ENCODE results near the gene HOXA3. TPM values are rescaled to one million over a fixed set of nuclear protein-coding genes. Genes with fewer than 3 reads are reported as not detected.

Gene HOXA3
- total and polyA plus RNA-seq, 8 donors, result 0.87 to 42.6 (median 5.0) TPM

GRCh38 chr7:27128034-27128433 is 24.3 kb downstream of the HOXA3 start:
- Histone ChIP-seq H3K27me3 (peaks cover 0 to 94% (median 56%) of the 10 kb centered on the region in 3 donors), H3K4me3 (no peak overlapping the region), H3K9me3 (no peaks in the 10 kb centered on the region), H3K36me3 (no peaks in the 10 kb centered on the region), H3K27ac (peak overlapping the region in 3 of 5 donors; percentile 83 to 99 (median 96)), H3K4me1 (peaks cover 0 to 81% (median 33%) of the 10 kb centered on the region in 4 donors)
- TF ChIP-seq CTCF (IDR thresholded peaks at IDR 0.05), result no peak
- no peak for TF ChIP-seq EP300 (IDR thresholded peaks at IDR 0.05)
- no peak for TF ChIP-seq POLR2A (IDR thresholded peaks at IDR 0.05)
- TF ChIP-seq POLR2AphosphoS5 (IDR thresholded peaks at IDR 0.05), result no peak
- intact Hi-C loops (cut with DNase I; ENCODE audit: low total_unique reads), result no loop called here
- WGBS, 5 donors, result 42 to 61% (median 55%) methylated on average over 2 of the region's 2 CpGs
- peak in 1 of 2 donors; percentile 86 for DNase-seq

GRCh38 chr7:27126596-27127327 is 25.6 kb downstream of the HOXA3 start:
- Histone ChIP-seq H3K27ac (peak overlapping the region in 4 of 5 donors; percentile 23 to 99 (median 95)), H3K27me3 (peaks cover 0 to 94% (median 68%) of the 10 kb centered on the region in 3 donors), H3K4me1 (peaks cover 7 to 81% (median 38%) of the 10 kb centered on the region in 4 donors), H3K36me3 (no peaks in the 10 kb centered on the region), H3K4me3 (no peak overlapping the region), H3K9me3 (no peaks in the 10 kb centered on the region)
- no peak for TF ChIP-seq POLR2AphosphoS5 (IDR thresholded peaks at IDR 0.05)
- TF ChIP-seq CTCF (IDR thresholded peaks at IDR 0.05), result no peak
- TF ChIP-seq EP300 (IDR thresholded peaks at IDR 0.05), result no peak
- TF ChIP-seq POLR2A (IDR thresholded peaks at IDR 0.05), result no peak
- DNase-seq, result no peak
- 33 to 65% (median 56%) methylated on average over 3 of the region's 3 CpGs for WGBS, 5 donors
- intact Hi-C loops (cut with DNase I; ENCODE audit: low total_unique reads), result no loop called here

- Histone ChIP-seq H3K4me1 (peaks cover 8 to 79% (median 39%) of the 10 kb centered on the region in 4 donors), H3K27ac (peak overlapping the region in 4 of 5 donors; percentile 92 to 99 (median 95))
- WGBS, 5 donors, result 44 to 67% (median 54%) methylated on average over 5 of the region's 5 CpGs
Measured at GRCh38 chr7:27125986-27126394, 26.4 kb downstream of the HOXA3 start.

GRCh38 chr7:27124902-27125689 is 27.3 kb downstream of the HOXA3 start:
- DNase-seq, result no peak
- no peak for TF ChIP-seq POLR2AphosphoS5 (IDR thresholded peaks at IDR 0.05)
- no peak for TF ChIP-seq POLR2A (IDR thresholded peaks at IDR 0.05)
- TF ChIP-seq CTCF (IDR thresholded peaks at IDR 0.05), result no peak
- TF ChIP-seq EP300 (IDR thresholded peaks at IDR 0.05), result no peak
- no peaks in the 10 kb centered on the region for H3K36me3 ChIP-seq
- peaks cover 0 to 88% (median 52%) of the 10 kb centered on the region in 3 donors for H3K27me3 ChIP-seq
- peaks cover 16 to 85% (median 47%) of the 10 kb centered on the region in 4 donors for H3K4me1 ChIP-seq
- H3K27ac ChIP-seq, result peak overlapping the region; percentile 42 to 99 (median 94)
- 69 to 81% (median 72%) methylated on average over 8 of the region's 8 CpGs for WGBS, 5 donors
- H3K4me3 ChIP-seq, result no peak overlapping the region
- H3K9me3 ChIP-seq, result no peaks in the 10 kb centered on the region
- intact Hi-C loops (cut with DNase I; ENCODE audit: low total_unique reads), result no loop called here

More at GRCh38 chr7:27125986-27126394, 26.4 kb downstream of the HOXA3 start:
- H3K36me3 ChIP-seq, result no peaks in the 10 kb centered on the region
- no peak overlapping the region for H3K4me3 ChIP-seq
- TF ChIP-seq EP300 (IDR thresholded peaks at IDR 0.05), result no peak
- TF ChIP-seq POLR2AphosphoS5 (IDR thresholded peaks at IDR 0.05), result no peak
- no peak for TF ChIP-seq POLR2A (IDR thresholded peaks at IDR 0.05)
- no peak for DNase-seq
- peaks cover 0 to 89% (median 61%) of the 10 kb centered on the region in 3 donors for H3K27me3 ChIP-seq
- no peaks in the 10 kb centered on the region for H3K9me3 ChIP-seq
- intact Hi-C loops (cut with DNase I; ENCODE audit: low total_unique reads), result no loop called here
